CD14-positive monocyte (primary cell): ENCODE results near the gene SF3A2. TPM values are rescaled to one million over a fixed set of nuclear protein-coding genes. Genes with fewer than 3 reads are reported as not detected.

ENCODE experiments used
- DNase-seq, 3 donors: peaks; one replicate each; pipeline ENCODE4 v3.0.0-alpha.2; 2011 to 2022
- H2AFZ ChIP-seq: 2 replicates; pipeline ENCODE4 v1.6.0; 2012; ENCODE audit warnings: mild to moderate bottlenecking, low read depth, low read length, inconsistent platforms; ENCODE audit not compliant: insufficient read depth, poor library complexity, severe bottlenecking
- H3K27ac ChIP-seq, 2 donors: 1 replicate in 1 of 2; 2 replicates in 1 of 2; pipeline ENCODE4 v1.5.1; 2012 to 2013; ENCODE audit warnings: low read length in 2 of 2, control low read depth in 1 of 2, inconsistent platforms in 1 of 2, low read depth in 1 of 2, mild to moderate bottlenecking in 1 of 2
- H3K27me3 ChIP-seq, 2 donors: one replicate each; pipeline versions ENCODE4 v1.6.0 to v1.6.1; 2011 to 2013; ENCODE audit warnings: low read length in 2 of 2; ENCODE audit not compliant: control insufficient read depth in 2 of 2, insufficient read depth in 2 of 2
- H3K36me3 ChIP-seq, 2 donors: replicated peaks in 1 of 2; 1 replicate in 1 of 2; 2 replicates in 1 of 2; pipeline versions ENCODE4 v1.5.1 to v1.6.1; 2012 to 2013; ENCODE audit warnings: low read length in 2 of 2, control low read depth in 1 of 2, inconsistent platforms in 1 of 2, mild to moderate bottlenecking in 1 of 2; ENCODE audit not compliant: insufficient read depth in 2 of 2, control insufficient read depth in 1 of 2
- H3K4me1 ChIP-seq, 2 donors: 1 replicate in 1 of 2; 2 replicates in 1 of 2; pipeline versions ENCODE4 v1.5.1 to v1.6.1; 2012 to 2013; ENCODE audit warnings: low read length in 2 of 2, control low read depth in 1 of 2, inconsistent platforms in 1 of 2, mild to moderate bottlenecking in 1 of 2, moderate library complexity in 1 of 2; ENCODE audit not compliant: insufficient read depth in 2 of 2, control insufficient read depth in 1 of 2
- H3K4me2 ChIP-seq: replicated peaks from 2 replicates; pipeline ENCODE3; 2012; ENCODE audit warnings: low read length, moderate library complexity, mild to moderate bottlenecking; ENCODE audit not compliant: poor library complexity, severe bottlenecking; ENCODE audit errors: extremely low read depth
- H3K4me3 ChIP-seq, 3 experiments: fragments of 200-600 bp in 1 of 3; sonication (generic) in 1 of 3; replicated peaks in 1 of 3; 1 replicate in 2 of 3; 2 replicates in 1 of 3; pipeline ENCODE4 v1.5.1; 2011 to 2013; ENCODE audit warnings: low read length in 3 of 3, mild to moderate bottlenecking in 3 of 3, control low read depth in 2 of 3, low read depth in 2 of 3, inconsistent platforms in 1 of 3, moderate library complexity in 1 of 3
- H3K79me2 ChIP-seq: 2 replicates; pipeline ENCODE4 v1.6.0; 2012; ENCODE audit warnings: mild to moderate bottlenecking, control low read depth, inconsistent platforms, low read length, moderate library complexity; ENCODE audit not compliant: insufficient read depth
- H3K9ac ChIP-seq: 2 replicates; pipeline ENCODE4 v1.6.0; 2017; ENCODE audit warnings: low read length, mild to moderate bottlenecking; ENCODE audit not compliant: insufficient read depth, poor library complexity, severe bottlenecking
- H3K9me3 ChIP-seq, 2 donors: replicated peaks in 1 of 2; 1 replicate in 1 of 2; 2 replicates in 1 of 2; pipeline versions ENCODE4 v1.5.1 to v1.6.1; 2012 to 2013; ENCODE audit warnings: low read length in 2 of 2, control low read depth in 1 of 2; ENCODE audit not compliant: control insufficient read depth in 1 of 2, insufficient read depth in 1 of 2
- H4K20me1 ChIP-seq: 2 replicates; pipeline ENCODE4 v1.6.0; 2012; ENCODE audit warnings: mild to moderate bottlenecking, low read length, control low read depth, moderate library complexity; ENCODE audit not compliant: insufficient read depth
- H3K27ac Mint-ChIP-seq, 7 donors: one replicate each; pipeline ENCODE4 v1.8.0; 2020; ENCODE audit warnings: mild to moderate bottlenecking in 7 of 7, mixed read lengths in 7 of 7, moderate library complexity in 6 of 7, inconsistent platforms in 2 of 7
- H3K27me3 Mint-ChIP-seq, 3 donors: one replicate each; pipeline ENCODE4 v1.8.0; 2021 to 2022; ENCODE audit warnings: low read depth in 3 of 3, mild to moderate bottlenecking in 3 of 3, mixed read lengths in 3 of 3, moderate library complexity in 3 of 3, inconsistent platforms in 1 of 3
- H3K36me3 Mint-ChIP-seq, 2 donors: one replicate each; pipeline ENCODE4 v1.8.0; 2020; ENCODE audit warnings: mixed read lengths in 2 of 2, inconsistent platforms in 1 of 2, mild to moderate bottlenecking in 1 of 2
- H3K4me1 Mint-ChIP-seq: one replicate; pipeline ENCODE4 v1.8.0; 2020; ENCODE audit warnings: mild to moderate bottlenecking, mixed read lengths
- H3K4me3 Mint-ChIP-seq, 2 donors: one replicate each; pipeline ENCODE4 v1.8.0; 2020; ENCODE audit warnings: mild to moderate bottlenecking in 2 of 2, mixed read lengths in 2 of 2, moderate library complexity in 1 of 2
- H3K9me3 Mint-ChIP-seq, 7 donors: one replicate each; pipeline ENCODE4 v1.8.0; 2020 to 2022; ENCODE audit warnings: mixed read lengths in 7 of 7, mild to moderate bottlenecking in 6 of 7, moderate library complexity in 6 of 7, inconsistent platforms in 2 of 7
- WGBS: methylation state at CpG from one replicate; pipeline ENCODE4 v1.1.5; 2013; ENCODE audit warnings: missing lambda C conversion rate; ENCODE audit not compliant: insufficient coverage; 5-methylcytosine and 5-hydroxymethylcytosine counted together
- intact Hi-C, 2 donors: fragments of 100-400 bp; cut with micrococcal nuclease; formaldehyde crosslinking; loops; one replicate each; pipeline versions ENCODE4 v1.15.0 to v1.15.1; 2023
- polyA plus RNA-seq, 3 donors: library from polyadenylated mRNA; depleted of rRNA in 1 of 3; unstranded in 2 of 3; stranded (reverse) in 1 of 3; fragments of 300-500 nt in 2 of 3; fragments of >200 nt in 1 of 3; fragmentation: Illumina TruSeq in 2 of 3; gene quantifications; 1 replicate in 2 of 3; 2 replicates in 1 of 3; pipeline ENCODE4 v1.2.3, GENCODE V29; 2012 to 2021
- TF ChIP-seq, protein P1 (sequence below): fragments of 200-600 bp; IDR thresholded peaks from one replicate; pipeline ENCODE4 v1.8.0; 2022; ENCODE audit warnings: antibody characterized with exemption, mild to moderate bottlenecking

The SF3A2 gene
- polyA plus RNA-seq, 3 donors, result 8.0 to 70.8 (median 11.6) TPM

- H3K36me3 Mint-ChIP-seq, result no peaks in the 10 kb centered on the region
- 81% methylated on average over 3 of the region's 11 CpGs for WGBS
- Histone ChIP-seq H3K27ac (no peak overlapping the region), H3K9me3 (no peaks in the 10 kb centered on the region), H3K4me2 (no peak overlapping the region), H3K36me3 (no peaks in the 10 kb centered on the region), H3K9ac (no peak overlapping the region), H3K27me3 (no peaks in the 10 kb centered on the region), H4K20me1 (no peaks in the 10 kb centered on the region), H2AFZ (no peak overlapping the region), H3K4me1 (peaks cover 20 to 26% of the 10 kb centered on the region in 2 donors), H3K79me2 (peaks cover 5% of the 10 kb centered on the region), H3K4me3 (no peak overlapping the region)
- peak overlapping the region in 2 of 7 donors; percentile 17 to 41 for H3K27ac Mint-ChIP-seq
- no peak overlapping the region for H3K4me3 Mint-ChIP-seq
- H3K4me1 Mint-ChIP-seq, result peaks cover 23% of the 10 kb centered on the region
- DNase-seq, result no peak
- intact Hi-C loops, result no loop called here
- H3K27me3 Mint-ChIP-seq, result peaks cover 8 to 17% (median 15%) of the 10 kb centered on the region in 3 donors
- TF ChIP-seq, protein P1, sequence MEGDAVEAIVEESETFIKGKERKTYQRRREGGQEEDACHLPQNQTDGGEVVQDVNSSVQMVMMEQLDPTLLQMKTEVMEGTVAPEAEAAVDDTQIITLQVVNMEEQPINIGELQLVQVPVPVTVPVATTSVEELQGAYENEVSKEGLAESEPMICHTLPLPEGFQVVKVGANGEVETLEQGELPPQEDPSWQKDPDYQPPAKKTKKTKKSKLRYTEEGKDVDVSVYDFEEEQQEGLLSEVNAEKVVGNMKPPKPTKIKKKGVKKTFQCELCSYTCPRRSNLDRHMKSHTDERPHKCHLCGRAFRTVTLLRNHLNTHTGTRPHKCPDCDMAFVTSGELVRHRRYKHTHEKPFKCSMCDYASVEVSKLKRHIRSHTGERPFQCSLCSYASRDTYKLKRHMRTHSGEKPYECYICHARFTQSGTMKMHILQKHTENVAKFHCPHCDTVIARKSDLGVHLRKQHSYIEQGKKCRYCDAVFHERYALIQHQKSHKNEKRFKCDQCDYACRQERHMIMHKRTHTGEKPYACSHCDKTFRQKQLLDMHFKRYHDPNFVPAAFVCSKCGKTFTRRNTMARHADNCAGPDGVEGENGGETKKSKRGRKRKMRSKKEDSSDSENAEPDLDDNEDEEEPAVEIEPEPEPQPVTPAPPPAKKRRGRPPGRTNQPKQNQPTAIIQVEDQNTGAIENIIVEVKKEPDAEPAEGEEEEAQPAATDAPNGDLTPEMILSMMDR, result no peak
- H3K9me3 Mint-ChIP-seq, result no peaks in the 10 kb centered on the region
Observed at GRCh38 chr19:2260341-2260805, 23.7 kb downstream of the SF3A2 start.

DNA sequence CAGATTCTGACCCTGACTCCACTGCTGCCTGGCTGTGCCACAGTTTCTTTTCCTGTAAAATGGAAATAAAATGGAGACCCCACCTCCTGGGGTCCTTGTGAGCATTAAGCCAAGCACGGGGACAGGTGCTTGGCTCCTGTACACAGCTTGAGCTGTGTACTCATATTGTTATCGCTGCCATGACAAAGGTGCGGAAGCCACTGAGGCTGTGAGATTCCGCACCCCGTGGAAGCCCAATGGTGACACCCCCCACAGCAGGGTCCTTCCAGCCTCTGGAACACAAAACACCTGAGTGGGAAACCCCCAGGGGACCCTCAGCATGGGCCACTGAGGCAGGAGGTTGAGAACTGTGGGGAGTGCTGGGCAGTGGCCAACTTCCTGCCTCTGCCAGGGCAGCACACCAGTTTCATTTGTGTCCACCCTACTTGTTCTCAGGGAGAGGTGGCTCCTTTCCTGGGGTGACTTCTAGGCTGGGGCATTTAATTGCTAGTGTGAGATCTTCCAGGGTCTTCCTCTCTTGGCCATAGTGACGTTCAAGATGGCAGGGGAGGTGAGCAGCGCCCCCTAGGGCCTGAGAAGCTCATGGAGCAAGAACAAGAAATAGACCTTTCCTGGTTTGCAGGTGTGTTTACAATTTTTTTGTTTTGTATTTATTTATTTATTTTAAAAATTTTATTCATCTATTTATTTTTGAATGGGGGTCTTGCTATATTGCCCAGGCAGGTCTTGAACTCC is 25.0 kb downstream of the SF3A2 start:
- DNase-seq, result peak in 2 of 3 donors; percentile 52 to 58
- Histone ChIP-seq H3K36me3 (no peaks in the 10 kb centered on the region), H3K27me3 (no peaks in the 10 kb centered on the region), H3K27ac (no peak overlapping the region), H3K9me3 (no peaks in the 10 kb centered on the region), H3K79me2 (peaks cover 18% of the 10 kb centered on the region), H4K20me1 (no peaks in the 10 kb centered on the region), H3K4me3 (no peak overlapping the region), H3K4me1 (peaks cover 32 to 39% of the 10 kb centered on the region in 2 donors), H3K9ac (no peak overlapping the region), H2AFZ (no peak overlapping the region), H3K4me2 (no peak overlapping the region)
- Mint-ChIP-seq H3K4me1 (peaks cover 35% of the 10 kb centered on the region), H3K36me3 (no peaks in the 10 kb centered on the region), H3K27ac (no peak overlapping the region), H3K27me3 (peaks cover 8 to 13% (median 11%) of the 10 kb centered on the region in 3 donors), H3K9me3 (no peaks in the 10 kb centered on the region), H3K4me3 (peak overlapping the region in 1 of 2 donors; percentile 20)
- WGBS, result 100% methylated on average over 3 of the region's 7 CpGs
- TF ChIP-seq, protein P1, result peak; percentile 93
- intact Hi-C loops, result no loop called here
